Measurements from ENCODE around the gene FCHO2.
"Not testable (repeated sequence)": the region's sequence is repeated elsewhere in the genome, so short reads cannot be mapped to it uniquely, and the experiment has no call there.

Gene FCHO2

DNA sequence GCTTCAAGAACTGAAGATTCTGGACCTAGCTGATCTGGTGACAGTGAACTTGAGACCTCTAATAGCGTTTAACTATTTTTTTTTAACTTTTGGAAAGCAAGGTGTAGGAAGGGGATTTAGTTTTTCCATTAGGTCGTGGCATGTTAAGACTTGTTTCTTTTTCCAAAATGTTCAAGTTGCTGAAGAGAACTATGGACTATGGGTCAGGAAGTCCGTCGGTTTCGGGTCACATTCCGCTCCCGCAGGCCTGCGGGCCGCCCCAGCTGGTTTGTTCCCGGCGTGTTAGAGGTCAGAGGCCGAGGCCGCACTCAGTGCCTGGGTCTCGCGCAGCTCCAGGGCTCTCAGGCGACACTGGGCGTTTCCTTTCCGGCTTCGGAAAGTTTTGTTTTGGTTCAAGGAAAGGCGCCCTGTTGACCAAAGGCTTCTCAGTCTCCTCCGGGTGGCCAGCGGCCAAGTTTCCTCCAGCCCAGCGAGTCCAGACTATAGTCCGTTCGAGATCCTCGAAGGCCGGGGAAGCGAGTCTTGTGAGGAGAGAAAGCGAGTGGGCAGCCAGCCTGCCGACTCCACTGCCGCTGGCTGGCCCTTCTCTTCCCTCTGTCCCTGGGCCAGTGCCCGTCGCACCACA, 586 bp upstream of the FCHO2 start:
- DNase-seq (ENCODE audit: low read depth in 2 of 2) = peak in 1 of 2 donors; percentile 1

DNA sequence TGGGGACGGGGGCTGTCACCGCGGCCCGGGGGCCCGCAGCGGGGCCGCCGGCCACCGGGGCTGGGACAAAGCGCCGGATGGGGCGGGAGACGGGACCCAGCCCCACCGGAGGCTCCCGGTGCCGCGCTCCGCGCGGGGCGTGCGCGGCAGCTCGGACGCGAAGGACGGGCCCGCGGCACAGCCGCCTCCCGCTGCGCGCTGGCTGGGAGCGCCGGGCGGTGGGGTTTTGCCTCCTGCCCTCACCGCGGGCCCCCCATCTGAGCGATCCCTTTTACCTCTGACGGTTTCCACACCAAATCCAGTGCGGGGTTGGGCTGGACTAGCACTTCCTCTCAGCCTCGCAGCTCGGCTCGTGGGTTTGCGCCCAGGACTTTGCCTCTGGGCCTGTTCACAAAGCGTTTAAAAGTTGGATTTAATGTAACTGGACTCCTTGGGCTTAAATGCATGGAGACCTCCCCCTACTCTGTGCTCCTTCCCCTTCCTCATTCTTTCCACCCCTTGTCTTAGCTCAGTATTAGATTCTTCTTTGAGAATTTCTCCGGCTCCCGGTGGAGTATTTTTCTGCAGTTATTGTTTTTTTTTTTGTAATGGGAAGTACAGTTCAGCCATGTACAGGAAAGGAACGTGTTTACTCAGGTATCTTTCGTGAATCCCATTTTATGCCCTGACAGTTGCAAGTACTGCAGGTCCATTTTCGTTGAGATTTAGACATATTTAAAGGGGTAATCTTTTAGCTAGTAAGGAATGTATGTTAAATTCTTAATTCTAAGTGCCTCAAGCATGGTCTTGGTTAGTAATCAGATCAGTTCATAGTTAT, 691 bp downstream of the FCHO2 start:
- no peak for DNase-seq (ENCODE audit: low read depth in 2 of 2)

DNA sequence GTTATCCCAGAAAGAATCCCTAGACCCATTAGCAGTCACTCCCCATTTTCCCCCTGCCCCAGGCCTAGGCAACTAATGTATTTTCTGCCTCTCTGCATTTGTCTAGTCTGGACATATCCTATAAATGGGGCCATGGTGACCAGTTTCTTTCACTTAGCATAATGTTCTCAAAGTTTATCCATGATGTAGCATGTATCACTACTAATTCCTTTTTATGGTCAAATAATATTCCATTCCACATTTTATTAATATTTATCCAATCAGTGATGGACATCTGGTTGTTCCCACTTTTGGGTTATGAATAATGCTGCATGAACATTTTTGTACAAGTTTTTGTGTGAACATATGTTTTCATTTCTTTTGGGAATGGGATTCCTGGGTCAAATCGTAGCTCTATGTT, 1.5 kb downstream of the FCHO2 start:
- no peak for DNase-seq (ENCODE audit: low read depth in 2 of 2)

DNA sequence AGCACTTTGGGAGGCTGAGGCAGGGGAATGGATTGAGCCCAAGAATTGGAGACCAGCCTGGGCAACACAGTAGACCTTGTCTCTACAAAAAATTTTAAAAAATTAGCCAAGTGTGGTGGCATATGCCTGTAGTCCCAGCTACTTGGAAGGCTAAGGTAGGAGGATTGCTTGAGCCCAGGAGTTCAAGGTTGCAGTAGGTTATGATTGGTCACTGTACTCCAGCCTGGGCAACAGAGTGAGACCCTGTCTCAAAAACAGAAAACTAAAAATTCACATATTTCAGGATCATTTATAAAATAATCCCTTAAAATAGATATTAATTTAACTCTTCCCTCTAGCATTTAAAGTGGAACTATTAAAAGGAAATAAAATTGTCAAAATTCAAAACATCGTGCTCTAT, 3.4 kb downstream of the FCHO2 start:
- DNase-seq (ENCODE audit: low read depth in 2 of 2) = no peak

DNA sequence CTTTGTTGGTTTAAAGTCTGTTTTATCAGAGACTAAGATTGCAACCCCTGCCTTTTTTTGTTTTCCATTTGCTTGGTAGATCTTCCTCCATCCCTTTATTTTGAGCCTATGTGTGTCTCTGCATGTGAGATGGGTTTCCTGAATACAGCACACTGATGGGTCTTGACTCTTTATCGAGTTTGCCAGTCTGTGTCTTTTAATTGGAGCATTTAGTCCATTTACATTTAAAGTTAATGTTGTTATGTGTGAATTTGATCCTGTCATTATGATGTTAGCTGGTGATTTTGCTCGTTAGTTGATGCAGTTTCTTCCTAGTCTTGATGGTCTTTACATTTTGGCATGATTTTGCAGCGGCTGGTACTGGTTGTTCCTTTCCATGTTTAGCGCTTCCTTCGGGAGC, 18.6 kb downstream of the FCHO2 start:
- DNase-seq (ENCODE audit: low read depth in 2 of 2) = not testable (repeated sequence)

DNA sequence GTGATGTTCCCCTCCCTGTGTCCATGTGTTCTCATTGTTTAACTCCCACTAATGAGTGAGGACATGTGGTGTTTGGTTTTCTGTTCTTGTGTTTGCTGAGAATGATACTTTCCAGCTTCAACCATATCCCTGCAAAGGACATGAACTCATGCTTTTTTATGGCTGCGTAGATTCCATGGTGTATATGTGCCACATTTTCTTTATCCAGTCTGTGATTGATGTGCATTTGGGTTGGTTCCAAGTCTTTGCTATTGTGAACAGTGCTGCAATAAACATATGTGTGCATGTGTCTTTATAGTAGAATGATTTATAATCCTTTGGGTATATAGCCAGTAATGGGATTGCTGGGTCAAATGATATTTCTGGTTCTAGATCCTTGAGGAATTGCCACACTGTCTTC, 21.0 kb downstream of the FCHO2 start:
- not testable (repeated sequence) for DNase-seq (ENCODE audit: low read depth in 2 of 2)

DNA sequence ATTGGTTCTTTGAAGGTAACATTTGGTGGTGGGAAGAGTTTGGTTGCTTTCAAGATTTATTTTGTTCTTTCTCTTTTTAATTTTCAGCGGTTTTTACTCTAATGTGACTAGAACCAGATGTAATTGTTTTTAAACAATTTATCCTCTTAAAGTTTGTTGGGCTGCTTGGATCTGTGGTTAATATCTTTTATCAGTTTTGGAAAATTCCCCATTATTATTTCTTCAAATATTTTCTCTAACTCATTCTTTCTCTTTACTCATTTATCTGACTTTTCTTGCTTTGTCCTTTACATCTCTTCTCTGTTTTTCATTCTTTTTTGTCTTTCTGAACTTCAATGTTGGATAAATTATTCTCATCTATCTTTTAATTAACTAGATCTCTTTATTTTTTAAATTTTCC, 29.9 kb downstream of the FCHO2 start:
- DNase-seq (ENCODE audit: low read depth in 2 of 2) = no peak

DNA sequence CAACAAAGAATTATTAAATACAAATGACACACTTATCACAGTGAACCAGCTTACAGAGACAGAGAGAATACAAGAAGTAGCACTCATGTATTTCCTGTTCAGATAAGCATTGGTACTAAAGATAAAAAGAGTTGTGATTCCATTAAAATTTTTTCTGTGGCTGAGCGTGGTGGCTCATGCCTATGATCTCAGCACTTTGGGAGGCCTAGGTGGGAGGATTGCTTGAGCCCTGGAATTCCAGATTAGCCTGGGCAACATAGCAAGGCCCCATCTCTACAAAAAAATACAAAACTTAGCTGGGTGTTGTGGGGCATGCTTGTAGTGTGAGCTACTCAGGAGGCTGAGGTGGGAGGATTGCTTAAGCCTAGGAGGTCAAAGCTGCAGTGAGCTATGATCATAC, 32.9 kb downstream of the FCHO2 start:
- DNase-seq (ENCODE audit: low read depth in 2 of 2) = no peak

DNA sequence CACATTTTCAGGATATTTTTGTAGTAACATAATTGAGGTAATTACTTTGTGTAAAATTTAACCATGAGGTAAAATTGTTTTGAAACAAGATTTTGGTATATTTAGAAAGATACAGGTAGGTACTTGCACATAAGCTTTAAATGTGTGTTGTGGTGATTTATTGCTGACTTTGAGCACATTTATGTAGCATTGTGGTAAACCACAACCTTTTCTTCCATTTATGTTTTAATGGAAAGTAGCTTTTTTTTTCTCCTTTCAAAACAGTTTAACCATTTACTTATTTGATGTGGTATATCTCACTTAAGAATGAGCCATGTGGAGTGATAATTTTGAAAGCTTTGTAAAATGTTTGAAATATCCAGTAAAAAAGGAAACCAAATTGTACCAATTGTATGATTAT, 35.6 kb downstream of the FCHO2 start:
- DNase-seq (ENCODE audit: low read depth in 2 of 2) = no peak

DNA sequence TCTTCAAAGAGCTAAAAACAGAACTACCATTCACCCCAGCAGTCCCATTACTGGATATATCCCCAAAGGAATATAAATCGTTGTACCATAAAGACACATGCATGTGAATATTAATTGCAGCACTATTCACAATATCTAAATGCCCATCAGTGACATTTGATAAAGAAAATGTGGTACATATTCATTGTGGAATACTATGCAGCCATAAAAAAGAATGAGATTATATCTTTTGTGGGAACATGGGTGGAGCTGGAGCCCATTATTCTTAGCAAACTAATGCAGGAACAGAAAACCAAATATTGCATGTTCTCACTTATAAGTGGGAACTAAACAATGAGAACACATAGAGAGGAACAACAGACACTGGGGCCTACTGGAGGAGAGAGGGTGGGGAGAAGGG, 38.7 kb downstream of the FCHO2 start:
- no peak for DNase-seq (ENCODE audit: low read depth in 2 of 2)

DNA sequence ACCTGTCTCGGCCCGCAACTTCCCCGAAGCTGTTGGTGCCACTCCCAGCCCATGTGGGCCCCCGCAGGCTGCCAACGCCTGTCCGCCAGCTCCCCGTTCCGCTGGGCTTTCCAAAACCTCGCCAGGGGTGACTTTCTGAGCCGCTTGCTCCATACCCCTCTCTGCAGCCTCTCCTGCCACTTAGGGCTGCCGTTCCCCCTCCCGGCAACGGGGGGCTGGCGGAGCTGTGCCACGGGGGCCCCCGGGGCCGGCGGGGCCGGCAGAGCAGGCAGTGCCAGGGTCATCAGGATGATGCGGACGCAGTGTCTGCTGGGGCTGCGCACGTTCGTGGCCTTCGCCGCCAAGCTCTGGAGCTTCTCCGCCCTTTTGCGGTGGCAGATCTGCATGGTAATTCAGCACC, 40.8 kb downstream of the FCHO2 start:
- no peak for DNase-seq (ENCODE audit: low read depth in 2 of 2)

DNA sequence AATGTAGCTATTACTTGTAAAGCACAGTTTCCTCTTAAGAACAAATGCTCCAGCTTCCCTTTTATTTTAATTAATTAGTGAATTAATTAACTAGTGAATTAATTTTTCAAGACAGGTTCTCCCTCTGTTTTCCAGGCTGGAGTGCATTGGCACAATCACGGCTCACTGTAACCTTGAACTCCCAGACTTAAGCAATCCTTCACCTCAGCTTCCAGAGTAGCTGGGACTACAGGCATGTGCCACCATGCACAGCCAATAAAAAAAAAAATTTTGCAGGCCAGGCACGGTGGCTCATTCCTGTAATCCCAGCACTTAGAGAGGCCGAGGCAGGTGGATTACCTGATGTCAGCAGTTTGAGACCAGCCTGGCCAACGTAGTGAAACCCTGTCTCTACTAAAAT, 44.1 kb downstream of the FCHO2 start:
- no peak for DNase-seq (ENCODE audit: low read depth in 2 of 2)

DNA sequence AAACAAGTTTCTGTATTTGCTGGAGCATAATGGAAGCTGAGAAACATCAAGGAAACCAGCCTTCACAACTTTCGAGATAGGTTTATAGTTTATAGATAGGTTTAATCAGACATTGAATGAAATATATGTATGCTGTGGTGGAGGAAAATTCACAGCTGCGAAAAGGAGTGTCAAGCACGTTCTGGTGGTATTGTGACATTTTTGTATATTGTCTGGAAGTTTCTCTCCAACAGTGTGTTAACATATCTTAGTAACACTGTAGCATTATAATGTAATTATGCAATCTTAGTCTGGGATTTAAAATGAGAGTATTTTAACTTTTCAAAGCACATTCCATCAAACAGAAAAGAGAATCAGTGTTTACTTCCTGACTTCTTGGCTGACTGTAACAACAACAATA, 50.0 kb downstream of the FCHO2 start:
- DNase-seq (ENCODE audit: low read depth in 2 of 2) = no peak

DNA sequence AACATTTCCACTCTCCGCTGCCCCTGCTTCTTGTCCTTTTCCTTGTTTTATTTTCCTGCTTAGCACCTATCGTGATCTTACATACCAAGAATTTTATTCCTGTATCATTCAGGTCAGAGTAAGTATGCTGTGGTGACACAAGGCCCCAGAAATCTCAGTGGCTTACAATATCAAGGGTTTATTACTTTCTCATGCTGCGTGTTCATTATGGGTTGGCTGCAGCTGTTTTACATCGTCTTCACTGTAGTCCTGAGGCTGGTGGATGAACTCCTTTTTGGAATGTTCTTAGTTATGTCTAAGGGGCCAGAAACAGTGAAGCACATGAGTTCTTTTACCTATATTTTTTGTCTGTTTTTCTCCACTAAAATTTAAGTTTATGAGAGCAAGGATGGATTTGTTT, 51.2 kb downstream of the FCHO2 start:
- DNase-seq (ENCODE audit: low read depth in 2 of 2) = no peak

DNA sequence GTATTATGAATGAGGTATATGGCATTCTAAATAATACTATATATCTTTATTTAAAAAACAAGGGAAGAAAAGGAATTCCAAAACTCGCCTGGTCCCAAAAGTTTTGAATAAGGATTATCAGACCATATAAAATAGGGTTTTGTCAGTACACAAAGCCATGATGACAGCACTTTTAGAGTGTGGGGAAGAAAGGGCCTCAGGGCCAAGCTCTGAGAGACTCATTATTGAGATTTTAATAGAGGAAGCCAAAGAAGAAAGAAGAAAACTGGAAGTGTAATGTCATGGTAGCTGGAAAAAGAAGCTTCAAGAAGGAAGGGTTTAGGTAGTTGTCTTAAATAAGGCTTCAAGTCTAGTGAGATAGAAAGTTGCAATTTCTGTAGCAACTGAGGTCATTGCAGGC, 53.0 kb downstream of the FCHO2 start:
- DNase-seq (ENCODE audit: low read depth in 2 of 2) = no peak

DNA sequence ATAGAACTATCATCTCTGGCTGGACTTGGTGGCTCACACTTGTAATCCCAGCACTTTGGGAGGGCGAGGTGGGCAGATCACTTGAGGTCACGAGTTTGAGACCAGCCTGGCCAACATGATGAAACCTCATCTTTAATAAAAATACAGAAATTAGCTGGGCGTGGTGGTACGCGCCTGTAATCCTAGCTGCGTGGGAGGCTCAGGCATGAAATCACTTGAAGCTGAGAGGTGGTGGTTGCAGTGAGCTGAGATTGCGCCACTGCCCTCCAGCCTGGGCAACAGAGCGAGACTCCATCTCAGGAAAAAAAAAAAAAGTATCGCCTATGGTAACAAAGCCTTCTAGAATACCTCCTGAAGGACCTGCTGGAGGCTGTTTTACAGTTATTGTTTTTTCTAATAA, 55.8 kb downstream of the FCHO2 start:
- not testable (repeated sequence) for DNase-seq (ENCODE audit: low read depth in 2 of 2)

DNA sequence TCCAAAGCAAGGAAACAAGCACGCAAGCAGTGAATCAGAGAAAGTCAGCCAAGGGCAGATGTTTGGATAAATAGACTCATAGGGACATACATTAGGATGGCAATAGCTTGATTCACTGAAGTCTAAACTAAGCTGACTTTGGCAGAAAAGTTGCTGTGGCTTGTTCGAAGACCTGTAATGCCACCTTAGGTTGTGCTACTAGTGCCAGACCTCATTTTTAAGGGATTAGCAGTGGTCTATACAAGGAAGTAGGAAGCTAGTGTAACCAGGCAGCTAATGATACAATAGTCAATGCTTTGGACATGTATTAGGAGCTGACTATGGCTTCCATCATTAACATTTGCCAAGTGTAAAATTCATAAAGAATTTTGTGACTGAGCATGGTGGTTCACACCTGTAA, 63.1 kb downstream of the FCHO2 start:
- no peak for DNase-seq (ENCODE audit: low read depth in 2 of 2)

DNA sequence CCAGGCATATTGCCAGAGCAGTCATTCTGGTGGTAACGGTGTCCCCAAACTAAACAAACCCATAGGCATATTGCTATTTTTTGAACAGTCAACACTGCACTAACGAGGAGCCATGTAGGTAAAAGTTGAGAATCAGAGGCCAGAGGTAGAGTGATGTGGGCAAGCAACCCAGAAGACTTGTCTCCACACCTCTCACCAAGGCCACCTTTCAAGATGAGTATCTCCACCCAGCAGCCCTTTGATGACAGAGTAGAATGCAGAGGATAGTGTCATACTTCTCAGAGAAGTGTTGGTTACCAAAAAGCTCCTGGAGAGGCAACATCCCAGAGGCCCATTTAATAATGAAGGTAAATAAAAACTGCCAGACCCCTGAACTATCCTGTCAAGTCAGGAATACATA, 63.9 kb downstream of the FCHO2 start:
- DNase-seq (ENCODE audit: low read depth in 2 of 2) = no peak

DNA sequence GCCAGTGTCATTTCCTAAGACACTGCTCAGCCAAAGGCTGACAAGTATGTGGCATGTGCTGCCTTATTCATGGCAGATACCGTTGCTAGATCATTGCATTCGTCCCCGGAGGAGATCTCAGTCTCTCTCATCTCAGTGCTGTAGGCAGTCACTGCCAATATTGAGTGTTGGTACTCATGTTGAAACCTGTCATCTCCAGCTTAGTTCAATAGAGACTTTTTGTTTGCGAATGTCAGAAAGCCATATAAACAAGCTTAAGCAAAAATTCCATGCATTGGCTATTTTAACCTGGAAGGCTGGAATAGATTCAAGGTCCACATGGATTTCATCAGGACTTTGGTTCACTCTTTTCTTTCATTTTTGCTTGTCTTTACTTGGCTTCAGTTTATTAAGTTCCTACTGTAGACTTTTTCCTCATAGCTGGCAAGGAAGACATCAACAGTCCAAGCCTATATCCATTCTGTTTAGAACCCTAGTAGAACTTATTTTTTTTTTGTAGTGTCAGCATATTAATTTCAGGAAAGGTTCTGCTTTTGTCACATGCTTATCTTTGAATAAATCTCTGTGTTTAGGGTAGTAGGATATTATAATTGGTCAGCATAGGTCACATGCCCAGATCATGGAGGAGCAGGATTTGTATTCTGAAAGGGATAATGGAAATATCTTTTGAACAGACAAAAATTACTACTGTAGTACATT, 66.8 kb downstream of the FCHO2 start:
- DNase-seq (ENCODE audit: low read depth in 2 of 2) = no peak

DNA sequence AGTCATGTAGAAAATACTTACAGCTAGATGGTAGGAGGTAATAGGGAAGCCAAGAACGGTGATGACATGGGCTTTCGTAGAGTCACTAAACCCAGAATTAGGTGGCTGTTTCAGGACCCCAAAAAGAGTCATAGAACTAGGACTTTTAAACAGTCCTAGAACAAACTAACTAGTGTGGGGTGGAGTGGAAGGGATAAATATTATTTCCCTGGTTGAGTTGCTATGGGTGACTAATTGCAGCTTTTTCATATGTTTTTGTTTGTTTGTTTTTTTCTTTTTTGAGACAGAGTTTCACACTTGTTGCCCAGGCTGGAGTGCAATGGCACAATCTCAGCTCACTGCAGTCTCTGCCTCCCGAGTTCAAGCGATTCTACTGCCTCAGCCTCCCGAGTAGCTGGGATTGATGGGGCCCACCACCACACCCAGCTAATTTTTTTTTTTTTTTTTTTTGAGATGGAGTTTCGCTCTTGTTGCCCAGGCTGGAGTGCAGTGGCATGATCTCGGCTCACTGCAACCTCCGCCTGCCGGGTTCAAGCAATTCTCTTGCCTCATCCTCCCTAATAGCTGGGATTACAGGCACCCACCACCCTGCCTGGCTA, 69.2 kb downstream of the FCHO2 start:
- not testable (repeated sequence) for DNase-seq (ENCODE audit: low read depth in 2 of 2)

DNA sequence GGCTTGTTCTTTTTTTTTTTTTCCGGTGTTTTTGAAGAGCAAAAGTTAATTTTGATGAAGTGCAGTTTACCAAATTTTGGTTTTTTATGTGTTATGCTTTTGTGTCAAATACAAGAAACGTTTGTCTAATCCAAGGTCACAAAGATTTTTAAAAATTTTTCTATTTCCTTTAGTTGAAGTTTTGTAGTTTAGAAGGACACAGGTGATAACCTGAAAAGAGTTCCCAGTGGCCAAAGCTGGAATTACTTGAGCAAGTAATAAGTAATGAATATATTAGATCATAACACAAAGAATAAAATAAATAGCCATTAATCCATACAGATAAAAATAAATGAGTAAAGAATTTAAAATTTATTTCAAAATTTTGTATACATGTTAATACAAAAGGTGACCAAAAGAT, 71.5 kb downstream of the FCHO2 start:
- DNase-seq (ENCODE audit: low read depth in 2 of 2) = no peak

DNA sequence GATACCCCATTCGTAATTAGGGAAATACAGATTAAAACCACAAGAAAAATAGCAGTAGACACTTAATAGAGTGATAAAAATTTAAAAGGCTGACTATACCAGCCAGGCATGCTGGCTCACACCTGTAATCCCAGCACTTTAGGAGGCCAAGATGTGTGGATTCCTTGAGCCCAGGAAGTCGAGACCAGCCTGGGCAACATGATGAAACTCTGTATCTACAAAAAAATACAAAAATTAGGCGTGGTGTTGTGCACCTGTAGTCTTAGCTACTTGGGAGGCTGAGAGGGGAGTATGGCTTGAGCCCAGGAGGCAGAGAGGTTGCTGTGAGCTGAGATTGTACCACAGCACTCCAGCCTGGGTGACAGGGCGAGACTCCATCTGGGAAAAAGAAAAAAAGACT, 72.0 kb downstream of the FCHO2 start:
- no peak for DNase-seq (ENCODE audit: low read depth in 2 of 2)
